Smooth muscle cell of the coronary artery (primary cell): ENCODE results near the gene MRPL45. TPM values are rescaled to one million over a fixed set of nuclear protein-coding genes. Genes with fewer than 3 reads are reported as not detected.

Experiments used
- total RNA-seq: library from RNA; depleted of rRNA; stranded (reverse); fragments of >200 nt; gene quantifications from 2 replicates; pipeline ENCODE4 v1.2.3, GENCODE V29; 2014; ENCODE audit warnings: low replicate concordance

The MRPL45 gene
- 19.7 and 22.7 TPM in 2 replicates for total RNA-seq

DNA sequence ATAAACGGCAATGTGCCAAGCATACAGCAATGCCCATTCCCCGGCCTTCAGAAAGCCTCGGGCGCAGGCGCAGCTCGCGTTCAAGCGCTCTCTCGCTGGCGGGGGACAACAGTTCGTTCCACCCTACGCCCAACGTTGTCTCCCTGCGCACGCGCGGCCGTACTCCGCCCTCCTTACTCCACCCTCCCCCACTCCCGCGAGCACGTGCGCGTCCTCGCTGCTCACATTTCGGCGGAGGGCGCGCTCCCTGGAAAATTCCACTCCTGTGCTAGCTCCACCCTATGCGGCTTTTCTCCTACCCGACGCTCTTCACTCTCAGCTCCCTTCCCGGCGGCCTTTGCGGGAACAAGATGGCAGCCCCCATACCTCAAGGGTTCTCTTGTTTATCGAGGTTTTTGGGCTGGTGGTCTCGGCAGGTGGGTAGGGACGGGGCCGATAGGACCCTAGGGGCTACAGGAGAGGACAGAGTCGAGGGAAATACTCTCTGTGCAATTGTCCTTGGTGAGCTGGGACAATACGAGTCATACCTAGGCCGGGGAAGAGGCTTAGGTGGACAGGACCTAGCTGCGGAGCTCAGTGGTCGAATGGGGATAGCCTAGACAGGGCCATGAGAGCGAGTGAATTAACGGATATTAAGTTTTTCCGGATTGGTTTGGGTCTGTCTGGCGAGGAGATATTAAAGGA is at the start of gene MRPL45:
Gene MRPL45 (plus strand): TSS at position 335 of the 684 bp plus-strand sequence. CDS start 16 bp downstream, at position 351.

DNA sequence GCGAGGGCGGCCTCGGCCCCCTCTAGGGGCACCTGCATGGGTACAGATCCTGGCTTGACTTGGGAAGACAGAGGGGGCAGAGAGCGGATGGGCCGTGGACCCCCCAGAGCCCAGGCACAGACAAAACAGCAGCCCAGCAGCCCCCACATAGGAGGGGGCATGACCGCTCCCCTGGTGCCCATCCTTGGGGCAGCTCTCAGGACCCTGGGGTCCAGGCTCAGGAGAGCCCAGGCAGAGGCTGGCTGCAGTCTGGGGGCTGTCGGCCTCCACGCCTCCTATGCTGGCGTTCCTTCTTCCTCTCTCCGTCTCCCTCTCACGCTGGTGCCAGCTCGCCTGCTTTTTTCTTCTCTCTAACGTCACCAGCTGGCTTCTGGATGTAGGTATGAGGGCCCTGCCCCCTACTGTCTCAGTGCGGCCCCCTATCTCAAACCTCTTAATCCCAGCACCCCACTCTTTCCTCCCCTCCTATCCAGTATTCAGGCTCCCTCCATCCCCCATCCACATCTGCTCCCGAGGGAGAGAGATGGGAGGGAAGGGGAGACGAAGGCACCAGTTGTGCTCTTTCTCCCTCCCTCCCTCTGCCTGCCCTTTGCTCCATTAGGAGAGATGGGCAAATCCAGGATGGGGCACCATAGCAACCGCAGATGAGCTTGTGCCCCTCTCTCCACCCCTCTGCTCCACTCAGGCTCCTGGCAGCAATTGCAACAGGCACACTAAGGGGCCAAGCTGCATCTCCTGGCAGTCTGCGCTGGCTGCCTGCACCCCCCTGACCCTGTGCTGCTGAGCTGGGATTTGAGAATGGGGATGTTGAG is 46.8 kb downstream of the MRPL45 start, which contains the start of gene GPR179:
Gene GPR179 (minus strand): TSS at position 349 of the 812 bp plus-strand sequence. CDS start 167 bp downstream, at position 182.

DNA sequence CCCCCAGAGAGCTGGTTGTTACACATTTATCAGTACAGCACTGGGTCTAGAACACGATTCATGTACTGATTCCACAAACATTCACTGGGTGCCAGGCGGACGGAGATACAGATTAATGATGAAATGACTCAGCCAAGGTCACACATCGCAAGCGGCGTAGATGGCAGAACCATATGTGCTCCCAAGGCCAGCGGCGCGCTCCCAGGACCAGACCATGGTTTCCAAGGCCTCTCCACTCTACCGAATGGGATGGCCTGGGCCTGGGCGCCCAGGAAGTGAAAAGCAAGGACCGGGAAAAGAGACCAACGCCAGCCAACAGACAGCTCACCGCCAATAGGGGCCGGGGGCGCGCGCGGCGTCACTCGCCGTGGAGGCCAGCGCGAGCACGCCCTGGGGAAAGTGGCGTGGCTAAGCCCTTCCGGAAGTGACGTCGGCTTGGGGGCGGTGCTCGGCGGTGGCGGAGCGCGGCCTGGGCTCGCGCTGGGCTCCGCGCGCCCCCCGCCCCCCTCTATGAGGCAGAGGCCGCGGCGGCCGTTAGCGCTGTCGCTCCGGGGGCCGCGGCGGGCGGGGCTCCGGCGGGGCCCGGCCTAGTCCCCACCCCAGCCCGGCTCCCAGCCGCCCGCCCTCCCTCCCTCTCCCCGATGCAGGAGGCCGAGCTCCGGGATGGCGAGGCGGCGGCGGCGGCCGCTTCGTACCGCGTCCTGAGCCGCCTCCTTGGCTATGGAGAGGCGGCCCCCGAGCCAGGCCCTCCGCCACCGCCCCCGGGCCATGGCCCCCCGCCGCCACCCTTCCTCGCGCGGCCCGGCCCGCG is 54.6 kb downstream of the MRPL45 start, which contains the start of gene SOCS7:
Gene SOCS7 (plus strand): TSS at position 433 of the 811 bp plus-strand sequence. CDS start 209 bp downstream, at position 642.

Other genes starting within 250 kb of the MRPL45 start
- not detected in 2 replicates for gene TBC1D3C, start 228.5 kb upstream of the MRPL45 start, total RNA-seq
- not detected in 2 replicates for gene TBC1D3E, start 169.2 kb upstream of the MRPL45 start, total RNA-seq
- gene TBC1D3, start 104.6 kb upstream of the MRPL45 start, total RNA-seq = not detected in 2 replicates
- not detected in 2 replicates for gene GPR179, start 46.8 kb downstream of the MRPL45 start, total RNA-seq
- gene SOCS7, start 54.7 kb downstream of the MRPL45 start, total RNA-seq = 8.3 and 9.5 TPM in 2 replicates
- 9.8 and 18.7 TPM in 2 replicates for gene ARHGAP23, start 131.3 kb downstream of the MRPL45 start, total RNA-seq